Stimulated activated CD4-positive, alpha-beta T cell treated with anti-CD3 and anti-CD28 coated beads, Interleukin-4, amount 100 ng/mL, for 48 hours (primary cell): Measurements from ENCODE around the gene VWA8.

Experiments used
- DNase-seq, 2 donors: peaks; one replicate each; pipeline ENCODE4 v3.0.0-alpha.2; 2020; ENCODE audit warnings: low read depth in 2 of 2

Gene VWA8

DNA sequence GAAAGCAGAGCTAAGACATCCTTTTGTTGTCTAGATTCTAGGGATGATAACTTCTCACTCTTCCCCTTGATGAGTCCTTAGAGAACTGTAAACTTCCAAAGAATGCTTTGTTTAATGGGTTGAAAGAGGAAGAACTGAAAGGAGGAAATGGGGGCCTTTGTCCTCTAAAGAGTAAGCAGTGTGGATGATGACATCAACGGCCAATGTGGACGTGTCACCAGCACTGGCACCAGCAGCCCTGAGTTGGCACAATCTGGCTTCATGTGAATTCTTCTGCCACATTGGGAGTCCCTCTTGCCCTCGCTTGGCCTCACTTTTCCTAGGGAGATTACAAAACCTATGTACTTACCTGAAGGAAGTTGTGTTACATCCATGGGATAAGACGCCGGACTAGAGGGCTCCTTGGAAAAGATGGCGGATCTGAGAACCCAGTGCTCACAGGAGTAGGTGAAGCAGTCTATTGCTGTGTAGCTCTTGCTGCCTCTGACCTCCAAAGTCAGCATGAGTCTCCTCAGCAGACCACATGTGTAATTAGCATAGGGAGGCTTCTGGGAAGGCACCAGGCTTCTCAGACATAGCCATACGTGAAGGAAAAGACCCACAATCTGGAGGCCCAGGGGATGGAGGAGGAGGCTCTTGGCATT lies 440.8 kb downstream of the VWA8 start:
- no peak for DNase-seq
